ENCODE measurements around the gene ANKRD27. TPM values are rescaled to one million over a fixed set of nuclear protein-coding genes. Genes with fewer than 3 reads are reported as not detected.
"Not testable (repeated sequence)": the region's sequence is repeated elsewhere in the genome, so short reads cannot be mapped to it uniquely, and the experiment has no call there.

The ANKRD27 gene
- total RNA-seq, 1 donor from 2014 or later: 19.3 TPM

GRCh38 chr19:32573492-32573794 is 101.5 kb downstream of the ANKRD27 start:
- H3K9me3 ChIP-seq (ENCODE audit: control insufficient read depth in 3 of 3, low read length in 3 of 3): no peaks in the 10 kb centered on the region
- peaks cover 8 to 22% (median 9%) of the 10 kb centered on the region in 3 donors for H3K27me3 ChIP-seq (ENCODE audit: control insufficient read depth in 3 of 3, insufficient read depth in 3 of 3, low read length in 3 of 3)
- H3K4me3 ChIP-seq (ENCODE audit: low read length in 3 of 3): no peak overlapping the region
- H3K4me1 ChIP-seq (ENCODE audit: control insufficient read depth in 3 of 3, insufficient read depth in 3 of 3, low read length in 3 of 3): no peaks in the 10 kb centered on the region
- H3K9ac ChIP-seq (ENCODE audit: low read depth in 1 of 3, low read length in 3 of 3): no peak overlapping the region
- H3K27ac ChIP-seq (ENCODE audit: low read depth, low read length): no peak overlapping the region
- H3K36me3 ChIP-seq (ENCODE audit: control insufficient read depth in 3 of 3, insufficient read depth in 3 of 3, low read length in 3 of 3): no peaks in the 10 kb centered on the region

GRCh38 chr19:32572700-32573491 is 102.1 kb downstream of the ANKRD27 start:
- not testable (repeated sequence) for H3K4me3 ChIP-seq (ENCODE audit: low read length in 3 of 3); H3K4me1 ChIP-seq (ENCODE audit: control insufficient read depth in 3 of 3, insufficient read depth in 3 of 3, low read length in 3 of 3); H3K36me3 ChIP-seq (ENCODE audit: control insufficient read depth in 3 of 3, insufficient read depth in 3 of 3, low read length in 3 of 3); H3K9me3 ChIP-seq (ENCODE audit: control insufficient read depth in 3 of 3, low read length in 3 of 3); H3K9ac ChIP-seq (ENCODE audit: low read depth in 1 of 3, low read length in 3 of 3); H3K27ac ChIP-seq (ENCODE audit: low read depth, low read length)
- H3K27me3 ChIP-seq (ENCODE audit: control insufficient read depth in 3 of 3, insufficient read depth in 3 of 3, low read length in 3 of 3): peaks cover 8 to 22% (median 9%) of the 10 kb centered on the region in 3 donors

- H3K4me3 ChIP-seq (ENCODE audit: low read length in 3 of 3); H3K27ac ChIP-seq (ENCODE audit: low read depth, low read length); H3K36me3 ChIP-seq (ENCODE audit: control insufficient read depth in 3 of 3, insufficient read depth in 3 of 3, low read length in 3 of 3); H3K9ac ChIP-seq (ENCODE audit: low read depth in 1 of 3, low read length in 3 of 3); H3K9me3 ChIP-seq (ENCODE audit: control insufficient read depth in 3 of 3, low read length in 3 of 3); H3K4me1 ChIP-seq (ENCODE audit: control insufficient read depth in 3 of 3, insufficient read depth in 3 of 3, low read length in 3 of 3): not testable (repeated sequence)
- H3K27me3 ChIP-seq (ENCODE audit: control insufficient read depth in 3 of 3, insufficient read depth in 3 of 3, low read length in 3 of 3): peaks cover 8 to 28% (median 12%) of the 10 kb centered on the region in 3 donors
Observed at GRCh38 chr19:32571471-32572075, 103.4 kb downstream of the ANKRD27 start.

- H3K4me3 ChIP-seq (ENCODE audit: low read length in 3 of 3): no peak overlapping the region
- H3K9me3 ChIP-seq (ENCODE audit: control insufficient read depth in 3 of 3, low read length in 3 of 3): no peaks in the 10 kb centered on the region
- H3K27me3 ChIP-seq (ENCODE audit: control insufficient read depth in 3 of 3, insufficient read depth in 3 of 3, low read length in 3 of 3): peaks cover 12 to 28% (median 13%) of the 10 kb centered on the region in 3 donors
- no peaks in the 10 kb centered on the region for H3K36me3 ChIP-seq (ENCODE audit: control insufficient read depth in 3 of 3, insufficient read depth in 3 of 3, low read length in 3 of 3)
- no peak overlapping the region for H3K9ac ChIP-seq (ENCODE audit: low read depth in 1 of 3, low read length in 3 of 3)
- H3K27ac ChIP-seq (ENCODE audit: low read depth, low read length): no peak overlapping the region
- H3K4me1 ChIP-seq (ENCODE audit: control insufficient read depth in 3 of 3, insufficient read depth in 3 of 3, low read length in 3 of 3): no peaks in the 10 kb centered on the region
Observed at GRCh38 chr19:32570081-32570785, 104.7 kb downstream of the ANKRD27 start.

- H3K36me3 ChIP-seq (ENCODE audit: control insufficient read depth in 3 of 3, insufficient read depth in 3 of 3, low read length in 3 of 3): no peaks in the 10 kb centered on the region
- H3K27me3 ChIP-seq (ENCODE audit: control insufficient read depth in 3 of 3, insufficient read depth in 3 of 3, low read length in 3 of 3): peaks cover 12 to 22% (median 13%) of the 10 kb centered on the region in 3 donors
- no peaks in the 10 kb centered on the region for H3K4me1 ChIP-seq (ENCODE audit: control insufficient read depth in 3 of 3, insufficient read depth in 3 of 3, low read length in 3 of 3)
- H3K9ac ChIP-seq (ENCODE audit: low read depth in 1 of 3, low read length in 3 of 3): no peak overlapping the region
- H3K4me3 ChIP-seq (ENCODE audit: low read length in 3 of 3): no peak overlapping the region
- no peak overlapping the region for H3K27ac ChIP-seq (ENCODE audit: low read depth, low read length)
- no peaks in the 10 kb centered on the region for H3K9me3 ChIP-seq (ENCODE audit: control insufficient read depth in 3 of 3, low read length in 3 of 3)
Observed at GRCh38 chr19:32567486-32567885, 107.5 kb downstream of the ANKRD27 start.

DNA sequence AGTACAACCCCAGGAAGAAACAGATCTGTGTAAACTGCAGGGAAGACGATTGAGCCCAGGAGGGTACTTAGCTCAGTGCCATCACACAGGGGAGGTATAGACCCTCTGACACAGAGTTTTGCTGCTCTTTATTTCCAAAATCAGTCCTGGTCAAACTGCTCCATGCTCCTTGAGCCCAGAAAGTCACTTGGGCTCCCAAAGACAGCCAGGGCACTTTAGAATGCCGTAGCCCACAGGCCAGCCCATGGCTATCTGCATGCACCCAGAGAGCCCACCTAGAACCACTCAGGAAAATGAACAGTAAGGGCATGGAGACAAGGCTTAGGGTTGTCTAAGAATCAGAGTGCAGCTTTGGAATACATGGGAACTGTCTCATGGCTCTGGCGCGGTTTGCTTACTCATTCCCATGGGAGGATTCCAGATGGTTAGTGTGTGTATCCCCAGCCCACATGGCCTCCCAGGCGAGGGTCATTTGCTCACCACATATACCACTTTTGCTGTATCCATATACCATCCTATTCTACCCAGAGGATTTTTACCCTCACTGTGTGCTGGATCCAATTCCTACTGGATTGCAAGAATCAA is 108.6 kb downstream of the ANKRD27 start:
- Histone ChIP-seq H3K9me3 (ENCODE audit: control insufficient read depth in 3 of 3, low read length in 3 of 3) (no peaks in the 10 kb centered on the region), H3K27me3 (ENCODE audit: control insufficient read depth in 3 of 3, insufficient read depth in 3 of 3, low read length in 3 of 3) (peaks cover 12 to 22% (median 13%) of the 10 kb centered on the region in 3 donors)

DNA sequence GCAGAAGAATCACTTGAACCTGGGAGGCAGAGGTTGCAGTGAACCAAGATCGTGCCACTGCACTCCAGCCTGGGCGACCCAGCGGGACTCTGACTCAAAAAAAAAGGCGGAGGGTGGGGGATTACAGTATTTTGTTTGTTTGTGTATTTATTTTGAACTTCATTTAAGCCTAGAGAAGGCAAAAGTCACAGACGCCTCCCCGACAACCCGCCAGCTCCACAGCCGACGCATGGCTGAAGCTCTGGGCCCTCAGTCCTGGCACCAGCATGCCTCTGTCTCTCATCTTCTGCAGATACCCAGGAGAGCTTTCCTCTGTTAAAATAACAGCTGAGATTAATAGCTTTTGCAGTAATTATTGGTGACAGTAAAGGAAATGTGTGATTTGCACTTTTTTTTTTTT is 111.2 kb downstream of the ANKRD27 start:
- no peak overlapping the region for H3K9ac ChIP-seq (ENCODE audit: low read depth in 1 of 3, low read length in 3 of 3)
- peaks cover 3 to 6% (median 5%) of the 10 kb centered on the region in 3 donors for H3K27me3 ChIP-seq (ENCODE audit: control insufficient read depth in 3 of 3, insufficient read depth in 3 of 3, low read length in 3 of 3)
- no peaks in the 10 kb centered on the region for H3K4me1 ChIP-seq (ENCODE audit: control insufficient read depth in 3 of 3, insufficient read depth in 3 of 3, low read length in 3 of 3)
- no peak overlapping the region for H3K27ac ChIP-seq (ENCODE audit: low read depth, low read length)
- H3K36me3 ChIP-seq (ENCODE audit: control insufficient read depth in 3 of 3, insufficient read depth in 3 of 3, low read length in 3 of 3): no peaks in the 10 kb centered on the region
- no peaks in the 10 kb centered on the region for H3K9me3 ChIP-seq (ENCODE audit: control insufficient read depth in 3 of 3, low read length in 3 of 3)
- H3K4me3 ChIP-seq (ENCODE audit: low read length in 3 of 3): no peak overlapping the region

More for the DNA sequence above, 108.6 kb downstream of the ANKRD27 start:
- Histone ChIP-seq H3K4me3 (ENCODE audit: low read length in 3 of 3) (no peak overlapping the region), H3K9ac (ENCODE audit: low read depth in 1 of 3, low read length in 3 of 3) (no peak overlapping the region), H3K4me1 (ENCODE audit: control insufficient read depth in 3 of 3, insufficient read depth in 3 of 3, low read length in 3 of 3) (no peaks in the 10 kb centered on the region), H3K36me3 (ENCODE audit: control insufficient read depth in 3 of 3, insufficient read depth in 3 of 3, low read length in 3 of 3) (no peaks in the 10 kb centered on the region), H3K27ac (ENCODE audit: low read depth, low read length) (no peak overlapping the region)

DNA sequence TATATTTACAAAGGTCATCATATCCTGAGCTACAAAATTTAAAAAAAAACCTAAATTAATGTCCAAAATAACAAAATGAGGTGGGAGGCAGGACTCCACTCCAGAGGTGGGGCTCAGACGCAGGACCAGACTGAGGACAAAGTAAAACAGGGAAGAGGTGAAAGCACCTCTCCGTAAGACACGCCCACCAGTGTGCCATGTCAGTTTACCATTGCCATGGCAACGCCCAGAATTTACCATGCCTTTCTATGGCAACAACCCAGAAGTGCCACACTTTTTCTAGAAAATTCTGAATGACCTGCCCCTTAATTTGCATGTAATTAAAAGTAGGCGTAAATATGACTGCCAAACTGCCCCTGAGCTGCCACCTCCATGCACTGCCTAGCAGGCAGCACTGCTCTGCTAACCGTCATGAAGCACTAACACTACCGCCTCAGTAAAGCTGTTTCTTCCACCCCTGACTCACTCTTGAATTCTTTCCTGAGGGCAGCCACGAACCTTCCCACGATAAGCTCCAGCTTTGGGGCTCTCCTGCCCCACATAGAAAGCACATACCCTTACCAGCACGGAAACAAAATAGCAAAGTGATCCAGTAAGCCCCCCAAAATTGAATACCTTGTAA is 116.3 kb downstream of the ANKRD27 start:
- Histone ChIP-seq H3K27ac (ENCODE audit: low read depth, low read length) (no peak overlapping the region), H3K9ac (ENCODE audit: low read depth in 1 of 3, low read length in 3 of 3) (no peak overlapping the region), H3K4me3 (ENCODE audit: low read length in 3 of 3) (no peak overlapping the region), H3K36me3 (ENCODE audit: control insufficient read depth in 3 of 3, insufficient read depth in 3 of 3, low read length in 3 of 3) (no peaks in the 10 kb centered on the region), H3K4me1 (ENCODE audit: control insufficient read depth in 3 of 3, insufficient read depth in 3 of 3, low read length in 3 of 3) (no peaks in the 10 kb centered on the region), H3K9me3 (ENCODE audit: control insufficient read depth in 3 of 3, low read length in 3 of 3) (no peaks in the 10 kb centered on the region), H3K27me3 (ENCODE audit: control insufficient read depth in 3 of 3, insufficient read depth in 3 of 3, low read length in 3 of 3) (no peaks in the 10 kb centered on the region)

GRCh38 chr19:32555786-32556185 is 119.2 kb downstream of the ANKRD27 start:
- H3K36me3 ChIP-seq (ENCODE audit: control insufficient read depth in 3 of 3, insufficient read depth in 3 of 3, low read length in 3 of 3): no peaks in the 10 kb centered on the region
- H3K9me3 ChIP-seq (ENCODE audit: control insufficient read depth in 3 of 3, low read length in 3 of 3): no peaks in the 10 kb centered on the region
- no peaks in the 10 kb centered on the region for H3K27me3 ChIP-seq (ENCODE audit: control insufficient read depth in 3 of 3, insufficient read depth in 3 of 3, low read length in 3 of 3)
- H3K9ac ChIP-seq (ENCODE audit: low read depth in 1 of 3, low read length in 3 of 3): no peak overlapping the region
- no peak overlapping the region for H3K4me3 ChIP-seq (ENCODE audit: low read length in 3 of 3)
- no peaks in the 10 kb centered on the region for H3K4me1 ChIP-seq (ENCODE audit: control insufficient read depth in 3 of 3, insufficient read depth in 3 of 3, low read length in 3 of 3)
- H3K27ac ChIP-seq (ENCODE audit: low read depth, low read length): no peak overlapping the region
